ENCODE results near the gene CD28.

GRCh38 chr2:203741566-203741965 is 35.1 kb downstream of the CD28 start:
- TF ChIP-seq CTCF (IDR thresholded peaks at IDR 0.05; ENCODE audit: insufficient read depth, low read length, poor library complexity, severe bottlenecking) (no peak), EZH2phosphoT487 (conservative IDR thresholded peaks at IDR 0.05; ENCODE audit: low read length) (no peak)

Data from SU-DHL-6 (cell line).